Endothelial cell of umbilical vein (primary cell): ENCODE results near the gene CDC42EP4.

Experiments
- EZH2 ChIP-seq: IDR thresholded peaks from 2 replicates; pipeline ENCODE4 v1.6.1; 2012; ENCODE audit warnings: borderline replicate concordance, low read depth, mild to moderate bottlenecking, moderate library complexity, low read length, inconsistent platforms; ENCODE audit not compliant: severe bottlenecking
- FOS ChIP-seq: IDR thresholded peaks from 2 replicates; pipeline ENCODE4 v1.6.1; 2011; ENCODE audit warnings: mild to moderate bottlenecking, low read length, moderate library complexity, borderline replicate concordance; ENCODE audit not compliant: insufficient read depth
- JUN ChIP-seq: IDR thresholded peaks from 2 replicates; pipeline ENCODE4 v1.6.1; 2011; ENCODE audit warnings: borderline replicate concordance, low read depth; ENCODE audit not compliant: insufficient read length, insufficient read depth
- MAX ChIP-seq: IDR thresholded peaks from 2 replicates; pipeline ENCODE4 v1.6.1; 2011; ENCODE audit not compliant: insufficient read depth, insufficient read length
- MYC ChIP-seq: IDR thresholded peaks from one replicate; pipeline ENCODE4 v1.6.1; 2011; ENCODE audit warnings: mild to moderate bottlenecking, low read depth, low read length
- POLR2A ChIP-seq: IDR thresholded peaks from 2 replicates; pipeline ENCODE4 v1.6.1; 2012; ENCODE audit warnings: low read depth, mild to moderate bottlenecking, control low read depth, low read length
- POLR2AphosphoS5 ChIP-seq: IDR thresholded peaks from 2 replicates; pipeline ENCODE4 v1.6.1; 2012; ENCODE audit warnings: low read depth, mild to moderate bottlenecking, control low read depth, low read length, moderate library complexity; ENCODE audit not compliant: insufficient read depth
- TF ChIP-seq, protein P1 (sequence below), 2 donors: IDR thresholded peaks; 1 replicate in 1 of 2; 2 replicates in 1 of 2; pipeline ENCODE4 v1.5.1; 2011; ENCODE audit warnings: low read length in 2 of 2, mild to moderate bottlenecking in 2 of 2, moderate library complexity in 2 of 2, control low read depth in 1 of 2, inconsistent platforms in 1 of 2, low read depth in 1 of 2; ENCODE audit not compliant: insufficient read depth in 1 of 2; ENCODE audit errors: extremely low read depth in 1 of 2

- TF ChIP-seq, protein P1, sequence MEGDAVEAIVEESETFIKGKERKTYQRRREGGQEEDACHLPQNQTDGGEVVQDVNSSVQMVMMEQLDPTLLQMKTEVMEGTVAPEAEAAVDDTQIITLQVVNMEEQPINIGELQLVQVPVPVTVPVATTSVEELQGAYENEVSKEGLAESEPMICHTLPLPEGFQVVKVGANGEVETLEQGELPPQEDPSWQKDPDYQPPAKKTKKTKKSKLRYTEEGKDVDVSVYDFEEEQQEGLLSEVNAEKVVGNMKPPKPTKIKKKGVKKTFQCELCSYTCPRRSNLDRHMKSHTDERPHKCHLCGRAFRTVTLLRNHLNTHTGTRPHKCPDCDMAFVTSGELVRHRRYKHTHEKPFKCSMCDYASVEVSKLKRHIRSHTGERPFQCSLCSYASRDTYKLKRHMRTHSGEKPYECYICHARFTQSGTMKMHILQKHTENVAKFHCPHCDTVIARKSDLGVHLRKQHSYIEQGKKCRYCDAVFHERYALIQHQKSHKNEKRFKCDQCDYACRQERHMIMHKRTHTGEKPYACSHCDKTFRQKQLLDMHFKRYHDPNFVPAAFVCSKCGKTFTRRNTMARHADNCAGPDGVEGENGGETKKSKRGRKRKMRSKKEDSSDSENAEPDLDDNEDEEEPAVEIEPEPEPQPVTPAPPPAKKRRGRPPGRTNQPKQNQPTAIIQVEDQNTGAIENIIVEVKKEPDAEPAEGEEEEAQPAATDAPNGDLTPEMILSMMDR (IDR thresholded peaks at IDR 0.05; ENCODE audit: extremely low read depth in 1 of 2, insufficient read depth in 1 of 2, low read depth in 1 of 2, low read length in 2 of 2): no peak
- TF ChIP-seq EZH2: no peak
- no peak for TF ChIP-seq POLR2A
- no peak for TF ChIP-seq MYC
- TF ChIP-seq MAX: no peak
- TF ChIP-seq FOS: no peak
- no peak for TF ChIP-seq POLR2AphosphoS5
- TF ChIP-seq JUN: no peak
These were observed 28.6 kb downstream of the CDC42EP4 start for GRCh38 chr17:73283250-73283649.
